Measurements from ENCODE around the gene STX2.

The STX2 gene

DNA sequence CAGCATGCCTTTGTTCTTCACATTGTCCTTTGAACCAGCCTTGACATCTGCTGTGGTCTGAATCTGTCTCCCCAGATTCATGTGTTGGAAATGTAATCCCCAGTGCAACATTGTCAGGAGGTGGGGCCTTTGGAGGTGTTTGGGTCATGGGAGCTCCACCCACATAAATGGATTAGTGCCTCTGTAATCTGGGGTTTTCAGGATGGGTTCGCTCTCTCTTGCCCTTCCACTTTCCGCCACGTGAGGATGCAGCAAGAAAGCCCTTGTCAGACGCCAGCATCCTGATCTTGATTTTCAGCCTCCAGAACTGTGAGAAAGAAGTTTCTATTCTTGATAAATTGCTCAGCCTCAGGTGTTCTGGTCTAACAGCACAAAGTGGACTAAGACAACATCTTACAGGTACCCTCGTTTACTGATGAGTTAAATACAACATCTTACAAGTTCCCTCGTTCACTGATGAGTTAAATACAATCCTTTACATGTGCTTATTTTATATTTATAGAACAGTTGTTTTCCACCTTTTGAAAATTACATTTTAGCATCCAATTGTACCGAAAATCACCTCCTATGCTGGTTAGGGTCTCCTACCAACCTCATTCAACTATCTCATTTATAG is 68.5 kb downstream of the STX2 start:
- Histone ChIP-seq H3K27ac (ENCODE audit: low read length) (no peak overlapping the region), H3K27me3 (replicated peaks; ENCODE audit: insufficient read depth, low read length) (peaks cover 4% of the 10 kb centered on the region; the same call in 1 of the 2 replicates), H3K4me2 (ENCODE audit: low read depth, low read length) (no peak overlapping the region), H2AFZ (ENCODE audit: low read length) (no peak overlapping the region), H3K4me3 (ENCODE audit: low read length) (no peak overlapping the region), H3K9me3 (replicated peaks; ENCODE audit: insufficient read depth, low read length) (no peaks in the 10 kb centered on the region), H3K36me3 (replicated peaks; ENCODE audit: insufficient read depth, low read length) (no peaks in the 10 kb centered on the region), H3F3A (ENCODE audit: insufficient read depth, low read length) (no peaks in the 10 kb centered on the region), H3K9me2 (replicated peaks; ENCODE audit: insufficient read depth, low read length) (no peaks in the 10 kb centered on the region), H3K79me2 (ENCODE audit: low read length) (no peaks in the 10 kb centered on the region), H3K4me1 (ENCODE audit: low read length) (no peaks in the 10 kb centered on the region), H4K20me1 (ENCODE audit: insufficient read depth, low read length) (no peaks in the 10 kb centered on the region), H3K9ac (ENCODE audit: low read length) (no peak overlapping the region)
- DNase-seq, result no peak
- TF ChIP-seq EZH2phosphoT487 (IDR thresholded peaks at IDR 0.05; ENCODE audit: low read length) (no peak), CTCF (IDR thresholded peaks at IDR 0.05; ENCODE audit: low read length) (no peak), EZH2 (optimal IDR thresholded peaks at IDR 0.05; ENCODE audit: low read depth, low read length) (no peak)

DNA sequence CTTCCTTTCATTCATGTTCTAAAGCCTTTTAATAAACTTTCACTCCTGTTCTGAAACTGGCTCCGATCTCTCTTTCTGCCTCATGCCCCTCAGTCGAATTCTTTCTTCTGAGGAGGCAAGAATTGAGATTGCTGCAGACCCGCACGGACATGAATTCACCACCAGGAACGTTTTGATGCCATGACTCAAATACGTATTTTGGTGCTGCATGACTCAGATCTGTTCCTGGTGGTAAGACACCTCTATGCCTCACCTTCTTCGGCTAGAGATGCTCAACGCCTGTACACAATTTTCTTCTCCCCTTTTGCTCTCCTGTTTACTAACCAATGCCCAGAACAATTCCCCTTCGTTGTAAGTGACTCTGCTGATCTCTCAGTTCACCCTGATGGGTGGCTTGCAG is 70.9 kb downstream of the STX2 start:
- no peak overlapping the region for H3K9ac ChIP-seq (ENCODE audit: low read length)
- no peaks in the 10 kb centered on the region for H3F3A ChIP-seq (ENCODE audit: insufficient read depth, low read length)
- H3K36me3 ChIP-seq (replicated peaks; ENCODE audit: insufficient read depth, low read length), result no peaks in the 10 kb centered on the region
- no peaks in the 10 kb centered on the region for H3K79me2 ChIP-seq (ENCODE audit: low read length)
- no peak overlapping the region for H3K27ac ChIP-seq (ENCODE audit: low read length)
- no peaks in the 10 kb centered on the region for H3K4me1 ChIP-seq (ENCODE audit: low read length)
- H3K4me3 ChIP-seq (ENCODE audit: low read length), result no peak overlapping the region
- no peaks in the 10 kb centered on the region for H3K9me3 ChIP-seq (replicated peaks; ENCODE audit: insufficient read depth, low read length)
- H2AFZ ChIP-seq (ENCODE audit: low read length), result no peak overlapping the region
- DNase-seq, result no peak
- no peaks in the 10 kb centered on the region for H4K20me1 ChIP-seq (ENCODE audit: insufficient read depth, low read length)
- H3K9me2 ChIP-seq (replicated peaks; ENCODE audit: insufficient read depth, low read length), result no peaks in the 10 kb centered on the region
- no peak overlapping the region for H3K4me2 ChIP-seq (ENCODE audit: low read depth, low read length)
- H3K27me3 ChIP-seq (replicated peaks; ENCODE audit: insufficient read depth, low read length), result no peaks in the 10 kb centered on the region; the same call in 1 of the 2 replicates
- TF ChIP-seq CTCF (IDR thresholded peaks at IDR 0.05; ENCODE audit: low read length) (no peak), EZH2phosphoT487 (IDR thresholded peaks at IDR 0.05; ENCODE audit: low read length) (no peak)

- Histone ChIP-seq H3K36me3 (replicated peaks; ENCODE audit: insufficient read depth, low read length) (no peaks in the 10 kb centered on the region), H3K4me2 (ENCODE audit: low read depth, low read length) (no peak overlapping the region)
These were observed 72.6 kb downstream of the STX2 start for GRCh38 chr12:130766470-130766869.

More at GRCh38 chr12:130766470-130766869, 72.6 kb downstream of the STX2 start:
- Histone ChIP-seq H4K20me1 (ENCODE audit: insufficient read depth, low read length) (no peaks in the 10 kb centered on the region), H3F3A (ENCODE audit: insufficient read depth, low read length) (0 out of 2 replicates have a peak, but pooled peaks cover 3% of the 10 kb centered on the region), H3K27me3 (replicated peaks; ENCODE audit: insufficient read depth, low read length) (no peaks in the 10 kb centered on the region), H3K4me1 (ENCODE audit: low read length) (no peaks in the 10 kb centered on the region), H3K4me3 (ENCODE audit: low read length) (no peak overlapping the region), H3K27ac (ENCODE audit: low read length) (no peak overlapping the region), H3K79me2 (ENCODE audit: low read length) (no peaks in the 10 kb centered on the region), H3K9me3 (replicated peaks; ENCODE audit: insufficient read depth, low read length) (no peaks in the 10 kb centered on the region), H3K9ac (ENCODE audit: low read length) (no peak overlapping the region), H3K9me2 (replicated peaks; ENCODE audit: insufficient read depth, low read length) (no peaks in the 10 kb centered on the region), H2AFZ (ENCODE audit: low read length) (no peak overlapping the region)
- no peak for DNase-seq
- no peak for TF ChIP-seq EZH2 (optimal IDR thresholded peaks at IDR 0.05; ENCODE audit: low read depth, low read length)
- TF ChIP-seq EZH2phosphoT487 (IDR thresholded peaks at IDR 0.05; ENCODE audit: low read length), result no peak
- no peak for TF ChIP-seq CTCF (IDR thresholded peaks at IDR 0.05; ENCODE audit: low read length)
